ENCODE results near the gene SUGP2.

DNA sequence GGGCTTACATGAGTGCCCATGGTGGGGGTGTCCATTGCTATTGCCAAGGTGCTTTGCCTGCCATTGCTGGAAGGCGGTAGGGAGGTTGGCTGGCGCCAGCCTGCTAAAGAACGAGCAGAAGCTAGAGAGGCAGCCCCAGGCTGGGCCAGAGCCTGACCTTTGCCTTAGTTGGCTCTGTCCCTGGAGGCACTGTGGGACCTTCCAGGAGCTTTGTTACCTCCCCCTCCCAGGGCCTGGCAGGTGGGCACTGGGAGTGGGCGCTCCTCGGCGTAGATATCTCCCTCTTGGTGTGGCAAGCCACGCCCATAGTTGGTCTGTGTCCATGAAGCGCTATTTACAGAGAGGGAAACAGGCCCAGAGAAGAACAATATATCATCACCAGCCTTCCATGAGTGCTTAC lies 28.2 kb upstream of the SUGP2 start:
- TF ChIP-seq POLR2A (IDR thresholded peaks at IDR 0.05): no peak
- TF ChIP-seq, protein P1, sequence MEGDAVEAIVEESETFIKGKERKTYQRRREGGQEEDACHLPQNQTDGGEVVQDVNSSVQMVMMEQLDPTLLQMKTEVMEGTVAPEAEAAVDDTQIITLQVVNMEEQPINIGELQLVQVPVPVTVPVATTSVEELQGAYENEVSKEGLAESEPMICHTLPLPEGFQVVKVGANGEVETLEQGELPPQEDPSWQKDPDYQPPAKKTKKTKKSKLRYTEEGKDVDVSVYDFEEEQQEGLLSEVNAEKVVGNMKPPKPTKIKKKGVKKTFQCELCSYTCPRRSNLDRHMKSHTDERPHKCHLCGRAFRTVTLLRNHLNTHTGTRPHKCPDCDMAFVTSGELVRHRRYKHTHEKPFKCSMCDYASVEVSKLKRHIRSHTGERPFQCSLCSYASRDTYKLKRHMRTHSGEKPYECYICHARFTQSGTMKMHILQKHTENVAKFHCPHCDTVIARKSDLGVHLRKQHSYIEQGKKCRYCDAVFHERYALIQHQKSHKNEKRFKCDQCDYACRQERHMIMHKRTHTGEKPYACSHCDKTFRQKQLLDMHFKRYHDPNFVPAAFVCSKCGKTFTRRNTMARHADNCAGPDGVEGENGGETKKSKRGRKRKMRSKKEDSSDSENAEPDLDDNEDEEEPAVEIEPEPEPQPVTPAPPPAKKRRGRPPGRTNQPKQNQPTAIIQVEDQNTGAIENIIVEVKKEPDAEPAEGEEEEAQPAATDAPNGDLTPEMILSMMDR (IDR thresholded peaks at IDR 0.05): no peak
